Measurements from ENCODE around the gene IAH1. TPM values are rescaled to one million over a fixed set of nuclear protein-coding genes. Genes with fewer than 3 reads are reported as not detected.

The IAH1 gene
- polyA plus RNA-seq, 1 donor (not counting 4 experiments of a cell fraction or from before 2014, with no cell fraction given): 65.0 TPM

- H3K9ac ChIP-seq (ENCODE audit: control insufficient read depth, extremely low read depth, insufficient read depth, low read length): no peak overlapping the region
- no peak for TF ChIP-seq EZH2 (IDR thresholded peaks at IDR 0.05; ENCODE audit: low read length)
- TF ChIP-seq CTCF (optimal IDR thresholded peaks at IDR 0.05 in 1 of 3, IDR thresholded peaks at IDR 0.05 in 1 of 3, conservative IDR thresholded peaks at IDR 0.05 in 1 of 3; ENCODE audit: extremely low read depth in 1 of 3, insufficient read depth in 2 of 3, low read length in 3 of 3): no peak
- no peak overlapping the region for H3K4me3 ChIP-seq (ENCODE audit: control insufficient read depth in 2 of 3, extremely low read depth in 1 of 3, insufficient read depth in 2 of 3, low read depth in 1 of 3, low read length in 3 of 3)
- no peak overlapping the region for H2AFZ ChIP-seq (ENCODE audit: control insufficient read depth, low read length)
- no peak overlapping the region for H3K27ac ChIP-seq (ENCODE audit: control insufficient read depth, insufficient read depth, low read length)
- no peaks in the 10 kb centered on the region for H3K9me3 ChIP-seq (ENCODE audit: control insufficient read depth, low read depth, low read length)
- dilution Hi-C loops (cut with MboI; ENCODE audit: extremely low pct_ligation_motif_present, low sequenced_read_pairs): no loop called here
- H4K20me1 ChIP-seq (ENCODE audit: control insufficient read depth, extremely low read depth, insufficient read depth, low read length): no peaks in the 10 kb centered on the region
- no peaks in the 10 kb centered on the region for H3K4me1 ChIP-seq (ENCODE audit: control insufficient read depth, extremely low read depth, insufficient read depth, low read length)
- no peak for DNase-seq (ENCODE audit: low read depth, low spot score)
- no peak overlapping the region for H3K4me2 ChIP-seq (ENCODE audit: control insufficient read depth, extremely low read depth, insufficient read depth, low read depth, low read length)
- H3K9me1 ChIP-seq (ENCODE audit: control insufficient read depth, extremely low read depth, insufficient read depth, low read length): no peaks in the 10 kb centered on the region
- H3K27me3 ChIP-seq (ENCODE audit: control insufficient read depth, extremely low read depth, insufficient read depth, low read length): no peaks in the 10 kb centered on the region
- FAIRE-seq: no peak
- no peaks in the 10 kb centered on the region for H3K79me2 ChIP-seq (ENCODE audit: control insufficient read depth, insufficient read depth, low read length)
- H3K36me3 ChIP-seq (ENCODE audit: control insufficient read depth in 2 of 2, extremely low read depth in 1 of 2, insufficient read depth in 2 of 2, low read length in 2 of 2): peaks cover 1 to 5% of the 10 kb centered on the region in 2 experiments
Measured at GRCh38 chr2:9460441-9461017, 13.8 kb upstream of the IAH1 start.

- Histone ChIP-seq H2AFZ (ENCODE audit: control insufficient read depth, low read length) (no peak overlapping the region), H3K4me2 (ENCODE audit: control insufficient read depth, extremely low read depth, insufficient read depth, low read depth, low read length) (no peak overlapping the region), H3K27ac (ENCODE audit: control insufficient read depth, insufficient read depth, low read length) (no peak overlapping the region), H4K20me1 (ENCODE audit: control insufficient read depth, extremely low read depth, insufficient read depth, low read length) (no peaks in the 10 kb centered on the region), H3K4me3 (ENCODE audit: control insufficient read depth in 2 of 3, extremely low read depth in 1 of 3, insufficient read depth in 2 of 3, low read depth in 1 of 3, low read length in 3 of 3) (no peak overlapping the region), H3K9me1 (ENCODE audit: control insufficient read depth, extremely low read depth, insufficient read depth, low read length) (no peaks in the 10 kb centered on the region), H3K36me3 (ENCODE audit: control insufficient read depth in 2 of 2, extremely low read depth in 1 of 2, insufficient read depth in 2 of 2, low read length in 2 of 2) (peaks cover 5 to 6% of the 10 kb centered on the region in 2 experiments), H3K79me2 (ENCODE audit: control insufficient read depth, insufficient read depth, low read length) (no peaks in the 10 kb centered on the region), H3K9me3 (ENCODE audit: control insufficient read depth, low read depth, low read length) (no peaks in the 10 kb centered on the region), H3K27me3 (ENCODE audit: control insufficient read depth, extremely low read depth, insufficient read depth, low read length) (no peaks in the 10 kb centered on the region), H3K9ac (ENCODE audit: control insufficient read depth, extremely low read depth, insufficient read depth, low read length) (no peak overlapping the region), H3K4me1 (ENCODE audit: control insufficient read depth, extremely low read depth, insufficient read depth, low read length) (no peaks in the 10 kb centered on the region)
- DNase-seq (ENCODE audit: low read depth, low spot score) (no peak), FAIRE-seq (no peak)
- dilution Hi-C loops (cut with MboI; ENCODE audit: extremely low pct_ligation_motif_present, low sequenced_read_pairs): no loop called here
- TF ChIP-seq EZH2 (IDR thresholded peaks at IDR 0.05; ENCODE audit: low read length) (no peak), CTCF (optimal IDR thresholded peaks at IDR 0.05 in 1 of 3, IDR thresholded peaks at IDR 0.05 in 1 of 3, conservative IDR thresholded peaks at IDR 0.05 in 1 of 3; ENCODE audit: extremely low read depth in 1 of 3, insufficient read depth in 2 of 3, low read length in 3 of 3) (no peak)
Measured at GRCh38 chr2:9461079-9461478, 13.3 kb upstream of the IAH1 start.
